ENCODE data around the gene UACA. TPM values are rescaled to one million over a fixed set of nuclear protein-coding genes. Genes with fewer than 3 reads are reported as not detected.

Gene UACA
- 1 to 10 TPM; 1.1 to 3.1 (median 2.1) TPM for total RNA-seq
- total RNA-seq (2013) = 3.4 TPM

DNA sequence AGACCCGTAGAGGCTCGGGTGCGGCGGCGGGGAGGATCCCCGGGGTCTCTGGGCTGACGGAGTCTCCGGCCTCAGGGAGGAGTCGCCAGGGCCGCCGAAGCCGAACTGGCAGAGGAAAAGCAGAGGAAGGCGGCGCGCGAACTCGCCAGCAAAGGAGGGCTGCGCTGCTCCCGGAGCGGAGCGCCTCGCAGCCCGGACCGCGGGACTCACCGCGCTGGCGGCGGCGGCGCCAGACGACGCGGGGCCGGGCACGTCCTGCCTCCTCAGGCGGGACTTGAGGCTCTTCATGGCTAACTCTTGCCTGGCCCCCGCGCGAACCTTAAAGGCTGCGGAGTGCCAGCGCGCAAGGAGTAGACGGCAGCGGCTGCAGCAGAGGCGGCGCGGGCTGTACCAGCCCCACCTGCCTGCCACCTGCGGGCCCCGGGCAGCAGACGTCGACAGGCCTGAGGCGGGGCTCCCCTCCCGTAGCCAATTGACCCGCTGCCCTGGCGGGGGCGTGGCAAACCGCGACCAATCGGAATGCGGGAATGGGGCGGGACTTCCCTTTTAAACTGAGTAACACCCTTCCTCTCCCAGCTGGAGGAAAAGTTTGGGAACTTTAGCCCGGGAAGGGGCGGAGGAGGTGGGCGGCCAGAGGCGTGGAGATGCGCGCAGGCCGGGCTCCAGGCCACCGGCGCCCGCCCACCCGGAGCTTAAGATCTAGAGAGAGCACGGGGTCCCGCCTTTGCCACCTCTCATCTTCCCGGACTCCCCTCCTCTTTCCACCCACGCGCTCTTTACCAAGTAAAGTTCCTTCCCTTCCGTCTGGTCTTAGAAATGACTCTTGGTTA, at the start of gene UACA:
Gene UACA, minus strand, starts transcription at position 439 of the 830 bp plus-strand sequence. Its CDS starts 151 bp downstream, at position 288.
- Mint-ChIP-seq H3K27me3 (ENCODE audit: low read depth in 2 of 2) (peaks cover 28 to 42% of the 10 kb centered on the region in 2 donors), H3K9me3 (no peaks in the 10 kb centered on the region), H3K4me3 (peak within 1 kb of the TSS; percentile 92), H3K36me3 (no peaks in the 10 kb centered on the region), H3K4me1 (peaks cover 23 to 29% of the 10 kb centered on the region in 2 donors), H3K27ac (peak within 1 kb of the TSS in 1 of 2 donors; percentile 73)
- H3K27me3 ChIP-seq (ENCODE audit: control insufficient read depth, insufficient read depth, low read length) = peaks cover 30% of the 10 kb centered on the region
- no peak within 1 kb of the TSS for H3K27ac ChIP-seq (ENCODE audit: low read length)
- H3K4me3 ChIP-seq (ENCODE audit: low read length) = peak within 1 kb of the TSS; percentile 54
- DNase-seq (peak; percentile 72 to 74), ATAC-seq (peak; percentile 93 to 98 (median 97))
- intact Hi-C loops (cut with micrococcal nuclease) = loop anchor here (10.0 kb wide), 1 partner anchor 669 kb away; the partner anchor contains the start of gene TLE3
- WGBS (ENCODE audit: insufficient coverage) = under 1% methylated on average over 78 of the region's 79 CpGs
- H3K9me3 ChIP-seq (ENCODE audit: control insufficient read depth, insufficient read depth, low read length) = no peaks in the 10 kb centered on the region
- peaks cover 17% of the 10 kb centered on the region for H3K4me1 ChIP-seq (ENCODE audit: control insufficient read depth, insufficient read depth, low read length)
- TF ChIP-seq, protein P1, sequence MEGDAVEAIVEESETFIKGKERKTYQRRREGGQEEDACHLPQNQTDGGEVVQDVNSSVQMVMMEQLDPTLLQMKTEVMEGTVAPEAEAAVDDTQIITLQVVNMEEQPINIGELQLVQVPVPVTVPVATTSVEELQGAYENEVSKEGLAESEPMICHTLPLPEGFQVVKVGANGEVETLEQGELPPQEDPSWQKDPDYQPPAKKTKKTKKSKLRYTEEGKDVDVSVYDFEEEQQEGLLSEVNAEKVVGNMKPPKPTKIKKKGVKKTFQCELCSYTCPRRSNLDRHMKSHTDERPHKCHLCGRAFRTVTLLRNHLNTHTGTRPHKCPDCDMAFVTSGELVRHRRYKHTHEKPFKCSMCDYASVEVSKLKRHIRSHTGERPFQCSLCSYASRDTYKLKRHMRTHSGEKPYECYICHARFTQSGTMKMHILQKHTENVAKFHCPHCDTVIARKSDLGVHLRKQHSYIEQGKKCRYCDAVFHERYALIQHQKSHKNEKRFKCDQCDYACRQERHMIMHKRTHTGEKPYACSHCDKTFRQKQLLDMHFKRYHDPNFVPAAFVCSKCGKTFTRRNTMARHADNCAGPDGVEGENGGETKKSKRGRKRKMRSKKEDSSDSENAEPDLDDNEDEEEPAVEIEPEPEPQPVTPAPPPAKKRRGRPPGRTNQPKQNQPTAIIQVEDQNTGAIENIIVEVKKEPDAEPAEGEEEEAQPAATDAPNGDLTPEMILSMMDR (IDR thresholded peaks at IDR 0.05) = no peak
- H3K36me3 ChIP-seq (ENCODE audit: control insufficient read depth, insufficient read depth, low read length) = no peaks in the 10 kb centered on the region

- H3K4me1 ChIP-seq (ENCODE audit: control insufficient read depth, insufficient read depth, low read length) = no peaks in the 10 kb centered on the region
- Mint-ChIP-seq H3K27ac (no peak overlapping the region), H3K9me3 (no peaks in the 10 kb centered on the region), H3K4me3 (no peak overlapping the region), H3K27me3 (ENCODE audit: low read depth in 2 of 2) (peaks cover 0 to 6% of the 10 kb centered on the region in 2 donors), H3K36me3 (no peaks in the 10 kb centered on the region), H3K4me1 (peaks cover 6% of the 10 kb centered on the region in 2 donors)
- no peaks in the 10 kb centered on the region for H3K36me3 ChIP-seq (ENCODE audit: control insufficient read depth, insufficient read depth, low read length)
- no peaks in the 10 kb centered on the region for H3K9me3 ChIP-seq (ENCODE audit: control insufficient read depth, insufficient read depth, low read length)
- no peak overlapping the region for H3K4me3 ChIP-seq (ENCODE audit: low read length)
- no peaks in the 10 kb centered on the region for H3K27me3 ChIP-seq (ENCODE audit: control insufficient read depth, insufficient read depth, low read length)
- no peak overlapping the region for H3K27ac ChIP-seq (ENCODE audit: low read length)
- WGBS (ENCODE audit: insufficient coverage) = 86% methylated on average over 4 of the region's 4 CpGs
- intact Hi-C loops (cut with micrococcal nuclease) = loop anchor here (2.0 to 5.0 kb wide), 2 partner anchors 142 to 1336 kb away; no protein-coding TSS in a partner anchor
- ATAC-seq (no peak), DNase-seq (no peak)
- TF ChIP-seq, protein P1 (IDR thresholded peaks at IDR 0.05) = no peak
Measured at GRCh38 chr15:70812827-70813364, 49.5 kb upstream of the UACA start.

GRCh38 chr15:70810916-70811578, 47.7 kb upstream of the UACA start:
- Mint-ChIP-seq H3K27me3 (ENCODE audit: low read depth in 2 of 2) (peaks cover 0 to 6% of the 10 kb centered on the region in 2 donors), H3K4me1 (peaks cover 6% of the 10 kb centered on the region in 2 donors), H3K27ac (no peak overlapping the region), H3K4me3 (no peak overlapping the region), H3K9me3 (no peaks in the 10 kb centered on the region), H3K36me3 (no peaks in the 10 kb centered on the region)
- H3K9me3 ChIP-seq (ENCODE audit: control insufficient read depth, insufficient read depth, low read length) = no peaks in the 10 kb centered on the region
- no peak overlapping the region for H3K4me3 ChIP-seq (ENCODE audit: low read length)
- ATAC-seq = no peak
- 85% methylated on average over 8 of the region's 9 CpGs for WGBS (ENCODE audit: insufficient coverage)
- H3K27ac ChIP-seq (ENCODE audit: low read length) = no peak overlapping the region
- no peaks in the 10 kb centered on the region for H3K4me1 ChIP-seq (ENCODE audit: control insufficient read depth, insufficient read depth, low read length)
- H3K27me3 ChIP-seq (ENCODE audit: control insufficient read depth, insufficient read depth, low read length) = no peaks in the 10 kb centered on the region
- no peaks in the 10 kb centered on the region for H3K36me3 ChIP-seq (ENCODE audit: control insufficient read depth, insufficient read depth, low read length)
- DNase-seq = no peak
- intact Hi-C loops (cut with micrococcal nuclease) = loop anchor here (5.0 kb wide), 1 partner anchor 1334 kb away; no protein-coding TSS in a partner anchor
- TF ChIP-seq, protein P1 (IDR thresholded peaks at IDR 0.05) = no peak
